ENCODE measurements around the gene ACP5. TPM values are rescaled to one million over a fixed set of nuclear protein-coding genes. Genes with fewer than 3 reads are reported as not detected.
"Not testable (repeated sequence)": the region's sequence is repeated elsewhere in the genome, so short reads cannot be mapped to it uniquely, and the experiment has no call there.

ACP5 gene
- 10 to 100 TPM; 20.3 to 30.0 TPM for total RNA-seq

DNA sequence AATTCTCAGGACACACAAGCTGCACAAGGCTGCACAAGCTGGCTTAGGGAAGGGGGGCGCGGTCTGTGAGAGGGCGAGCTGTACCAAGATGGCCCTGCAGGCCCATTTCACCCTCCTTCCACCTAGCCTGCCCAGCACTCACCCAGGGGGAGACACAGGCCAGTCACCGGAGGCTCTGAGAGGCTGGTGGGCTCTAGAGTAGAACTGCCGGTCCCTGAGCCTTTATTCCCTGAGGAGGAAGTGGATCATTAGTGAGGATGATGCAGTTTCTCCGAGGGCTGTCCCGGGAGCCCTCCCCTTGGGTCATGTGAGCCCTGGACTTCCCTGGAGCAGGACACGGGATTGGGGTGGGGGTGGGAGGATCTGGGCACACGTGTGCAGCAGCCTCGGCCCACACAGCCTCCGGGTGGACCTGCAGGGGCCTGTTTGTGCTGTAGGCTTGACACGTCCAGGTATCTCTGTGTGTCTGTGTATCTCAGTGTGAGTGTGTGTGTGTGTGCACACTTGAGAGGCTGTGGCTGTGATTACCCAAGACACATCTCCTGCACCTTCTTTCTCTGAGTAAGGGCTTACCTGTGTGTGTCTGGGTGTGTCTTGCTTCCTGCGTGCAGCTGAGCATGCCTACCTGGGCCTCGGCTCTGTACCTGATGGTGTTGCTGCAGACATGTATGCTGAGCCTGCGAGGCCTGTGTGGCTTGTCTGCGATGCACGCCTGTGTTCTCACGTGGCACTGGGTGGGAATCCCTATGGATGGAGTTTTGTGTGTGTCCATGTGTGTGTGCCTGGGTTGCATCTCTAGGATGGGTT, at the start of gene ACP5:
Gene ACP5, minus strand, starts transcription at position 195 of the 807 bp plus-strand sequence. CDS start 328 bp downstream, outside the sequence.
- Mint-ChIP-seq H3K9me3 (no peaks in the 10 kb centered on the region), H3K27ac (peak within 1 kb of the TSS in 1 of 2 donors; percentile 32), H3K36me3 (no peaks in the 10 kb centered on the region)
- DNase-seq (ENCODE audit: low spot score in 2 of 2) = peak in 1 of 2 donors; percentile 14
- ATAC-seq = no peak

DNA sequence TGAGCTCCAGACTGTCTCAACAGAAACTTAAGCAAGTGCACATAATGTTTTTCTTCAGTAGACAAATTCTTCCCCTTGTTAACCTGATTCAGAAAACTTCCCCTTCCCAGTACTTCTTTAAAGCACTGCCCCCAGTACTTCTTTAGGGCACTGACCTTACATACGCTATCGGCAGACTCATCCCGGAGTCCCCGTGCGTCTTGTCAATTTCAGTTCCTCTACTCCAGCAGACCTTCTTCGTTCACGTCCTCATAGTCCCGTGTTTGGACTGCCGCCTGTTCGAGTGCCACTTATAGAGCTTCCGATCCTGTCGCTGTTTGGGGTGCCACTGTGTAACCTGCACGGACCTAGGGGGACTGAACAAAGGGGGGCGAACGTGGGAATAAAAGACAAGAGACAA, 48.8 kb upstream of the ACP5 start:
- DNase-seq (ENCODE audit: low spot score in 2 of 2) (no peak), ATAC-seq (no peak)
- H3K36me3 Mint-ChIP-seq = peaks cover 2 to 13% of the 10 kb centered on the region in 2 donors
- H3K27ac Mint-ChIP-seq = no peak overlapping the region
- H3K9me3 Mint-ChIP-seq = peaks cover 0 to 10% of the 10 kb centered on the region in 2 donors

- ATAC-seq (peak; percentile 58 to 72), DNase-seq (ENCODE audit: low spot score in 2 of 2) (no peak)
- Mint-ChIP-seq H3K27ac (peak overlapping the region in 1 of 2 donors; percentile 1), H3K9me3 (peaks cover 0 to 9% of the 10 kb centered on the region in 2 donors), H3K36me3 (peaks cover 11 to 30% of the 10 kb centered on the region in 2 donors)
These were observed 46.6 kb upstream of the ACP5 start for GRCh38 chr19:11624069-11624463.

GRCh38 chr19:11622401-11622800, 45.0 kb upstream of the ACP5 start:
- H3K27ac Mint-ChIP-seq; DNase-seq (ENCODE audit: low spot score in 2 of 2); ATAC-seq: not testable (repeated sequence)
- Mint-ChIP-seq H3K36me3 (peaks cover 24 to 47% of the 10 kb centered on the region in 2 donors), H3K9me3 (peaks cover 10 to 18% of the 10 kb centered on the region in 2 donors)

GRCh38 chr19:11620553-11620952, 43.1 kb upstream of the ACP5 start:
- ATAC-seq (no peak), DNase-seq (ENCODE audit: low spot score in 2 of 2) (no peak)
- peaks cover 37 to 60% of the 10 kb centered on the region in 2 donors for H3K36me3 Mint-ChIP-seq
- no peak overlapping the region for H3K27ac Mint-ChIP-seq
- H3K9me3 Mint-ChIP-seq = peaks cover 19 to 26% of the 10 kb centered on the region in 2 donors

DNA sequence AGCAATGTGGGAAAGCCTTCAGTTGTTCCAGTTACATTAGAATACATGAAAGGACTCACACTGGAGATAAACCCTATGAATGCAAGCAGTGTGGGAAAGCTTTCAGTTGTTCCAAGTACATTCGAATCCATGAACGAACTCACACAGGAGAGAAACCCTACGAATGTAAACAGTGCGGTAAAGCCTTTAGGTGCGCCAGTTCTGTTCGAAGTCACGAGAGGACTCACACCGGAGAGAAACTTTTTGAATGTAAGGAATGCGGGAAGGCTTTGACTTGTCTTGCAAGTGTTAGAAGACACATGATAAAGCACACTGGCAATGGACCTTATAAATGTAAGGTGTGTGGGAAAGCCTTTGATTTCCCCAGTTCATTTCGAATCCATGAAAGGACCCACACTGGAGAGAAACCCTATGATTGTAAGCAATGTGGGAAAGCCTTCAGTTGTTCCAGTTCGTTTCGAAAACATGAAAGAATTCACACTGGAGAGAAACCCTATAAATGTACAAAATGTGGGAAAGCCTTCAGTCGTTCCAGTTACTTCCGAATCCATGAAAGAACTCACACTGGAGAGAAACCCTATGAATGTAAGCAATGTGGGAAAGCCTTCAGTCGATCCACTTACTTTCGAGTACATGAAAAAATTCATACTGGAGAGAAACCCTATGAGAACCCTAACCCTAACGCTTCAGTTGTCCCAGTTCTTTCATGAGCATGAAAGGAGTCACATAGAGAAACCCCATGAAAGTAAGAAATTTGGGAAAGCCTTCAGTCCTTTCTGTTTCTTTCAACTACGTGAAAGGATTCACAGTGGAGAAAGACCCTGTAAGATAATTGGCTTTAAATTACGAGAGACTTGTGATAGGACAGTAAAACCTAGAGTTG, 40.0 kb upstream of the ACP5 start:
- ATAC-seq (no peak), DNase-seq (ENCODE audit: low spot score in 2 of 2) (no peak)
- peaks cover 43 to 83% of the 10 kb centered on the region in 2 donors for H3K36me3 Mint-ChIP-seq
- H3K9me3 Mint-ChIP-seq = peaks cover 22 to 26% of the 10 kb centered on the region in 2 donors
- no peak overlapping the region for H3K27ac Mint-ChIP-seq

DNA sequence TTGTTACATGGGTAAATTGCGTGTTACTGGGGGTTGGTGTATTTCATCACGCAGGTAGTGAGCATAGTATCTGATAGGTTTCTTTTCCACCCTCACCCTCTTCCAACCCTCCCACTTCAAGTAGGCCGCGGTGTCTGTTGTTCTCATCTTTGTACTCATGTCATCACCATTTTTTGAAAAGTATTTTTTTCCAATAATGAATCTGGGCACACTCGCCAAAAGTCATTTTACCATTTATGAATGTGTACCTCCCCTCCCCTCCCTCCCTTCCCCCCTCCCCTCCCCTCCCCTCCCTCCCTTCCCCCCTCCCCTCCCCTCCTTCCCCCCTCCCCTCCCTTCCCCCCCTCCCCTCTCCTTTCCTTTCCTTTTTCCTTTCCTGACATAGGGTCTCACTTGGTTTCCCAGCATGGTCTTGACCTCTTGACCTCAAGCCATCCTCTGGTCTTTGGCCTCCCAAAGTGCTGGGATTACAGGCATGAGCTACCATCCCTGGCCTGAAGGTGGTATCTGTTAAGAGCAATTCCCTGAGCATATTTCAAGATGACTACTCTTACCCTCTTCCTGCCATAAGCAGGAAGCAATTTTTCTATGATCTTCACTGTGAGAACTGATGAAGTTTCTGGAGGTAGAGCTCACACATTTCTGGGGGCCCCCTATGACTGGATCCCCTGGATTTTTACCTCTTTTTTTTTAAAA, 35.5 kb upstream of the ACP5 start:
- peak in 1 of 2 donors; percentile 54 for ATAC-seq
- Mint-ChIP-seq H3K36me3 (peaks cover 25 to 44% of the 10 kb centered on the region in 2 donors), H3K27ac (peak overlapping the region in 1 of 2 donors; percentile 50), H3K9me3 (peaks cover 17% of the 10 kb centered on the region in 2 donors)
- DNase-seq (ENCODE audit: low spot score in 2 of 2) = no peak

- H3K36me3 Mint-ChIP-seq = peaks cover 20 to 44% of the 10 kb centered on the region in 2 donors
- peaks cover 5 to 14% of the 10 kb centered on the region in 2 donors for H3K9me3 Mint-ChIP-seq
- H3K27ac Mint-ChIP-seq = no peak overlapping the region
- DNase-seq (ENCODE audit: low spot score in 2 of 2) = no peak
- ATAC-seq = no peak
These were observed 34.3 kb upstream of the ACP5 start for GRCh38 chr19:11611730-11612129.

GRCh38 chr19:11606484-11606883, 29.0 kb upstream of the ACP5 start:
- DNase-seq (ENCODE audit: low spot score in 2 of 2) (no peak), ATAC-seq (no peak)
- Mint-ChIP-seq H3K36me3 (peaks cover 31 to 53% of the 10 kb centered on the region in 2 donors), H3K27ac (no peak overlapping the region), H3K9me3 (peaks cover 11 to 34% of the 10 kb centered on the region in 2 donors)

GRCh38 chr19:11599704-11600103, 22.3 kb upstream of the ACP5 start:
- peaks cover 10 to 24% of the 10 kb centered on the region in 2 donors for H3K36me3 Mint-ChIP-seq
- not testable (repeated sequence) for DNase-seq (ENCODE audit: low spot score in 2 of 2); ATAC-seq
- H3K27ac Mint-ChIP-seq = peak overlapping the region in 1 of 2 donors; percentile 22
- H3K9me3 Mint-ChIP-seq = peaks cover 4 to 16% of the 10 kb centered on the region in 2 donors

DNA sequence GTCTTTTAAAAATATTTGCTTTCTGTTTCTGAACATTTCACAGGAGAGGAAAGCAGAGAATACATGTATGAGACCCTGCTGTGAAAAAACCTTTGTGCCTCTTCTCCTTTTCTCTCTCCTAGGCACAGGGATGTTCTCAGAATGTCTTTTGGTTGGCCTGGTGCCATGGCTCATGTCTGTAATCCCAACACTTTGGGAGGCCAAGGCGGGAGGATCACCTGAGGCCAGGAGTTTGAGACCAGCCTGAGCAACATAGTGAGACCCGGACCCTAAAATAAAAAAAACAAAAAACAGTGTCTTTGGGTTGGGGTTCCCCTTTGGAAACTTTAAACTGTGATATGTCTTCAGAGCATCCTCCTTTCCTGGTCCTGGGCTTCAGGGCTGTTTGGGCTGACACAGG, 21.3 kb upstream of the ACP5 start:
- H3K27ac Mint-ChIP-seq = peak overlapping the region in 1 of 2 donors; percentile 22
- DNase-seq (ENCODE audit: low spot score in 2 of 2) (no peak), ATAC-seq (no peak)
- H3K36me3 Mint-ChIP-seq = peaks cover 5 to 19% of the 10 kb centered on the region in 2 donors
- peaks cover 0 to 13% of the 10 kb centered on the region in 2 donors for H3K9me3 Mint-ChIP-seq

GRCh38 chr19:11598103-11598483, 20.6 kb upstream of the ACP5 start:
- H3K36me3 Mint-ChIP-seq = peaks cover 5 to 17% of the 10 kb centered on the region in 2 donors
- no peak for DNase-seq (ENCODE audit: low spot score in 2 of 2)
- ATAC-seq = no peak
- peaks cover 0 to 12% of the 10 kb centered on the region in 2 donors for H3K9me3 Mint-ChIP-seq
- peak overlapping the region; percentile 90 to 92 for H3K27ac Mint-ChIP-seq

GRCh38 chr19:11597202-11598102, 20.0 kb upstream of the ACP5 start, which contains the start of gene ZNF627:
Gene ZNF627 (plus strand): TSS chr19:11597483. CDS start chr19:11597628, 145 bp downstream.
- peak; percentile 99 to 100 for ATAC-seq
- Mint-ChIP-seq H3K27ac (peak within 1 kb of the TSS; percentile 90 to 92), H3K36me3 (peaks cover 0 to 10% of the 10 kb centered on the region in 2 donors), H3K9me3 (peaks cover 0 to 6% of the 10 kb centered on the region in 2 donors)
- peak; percentile 97 for DNase-seq (ENCODE audit: low spot score in 2 of 2)

- peak overlapping the region in 1 of 2 donors; percentile 90 for H3K27ac Mint-ChIP-seq
- DNase-seq (ENCODE audit: low spot score in 2 of 2) (no peak), ATAC-seq (no peak)
- H3K36me3 Mint-ChIP-seq = peaks cover 0 to 4% of the 10 kb centered on the region in 2 donors
- H3K9me3 Mint-ChIP-seq = no peaks in the 10 kb centered on the region
These were observed 18.7 kb upstream of the ACP5 start for GRCh38 chr19:11596156-11596555.

DNA sequence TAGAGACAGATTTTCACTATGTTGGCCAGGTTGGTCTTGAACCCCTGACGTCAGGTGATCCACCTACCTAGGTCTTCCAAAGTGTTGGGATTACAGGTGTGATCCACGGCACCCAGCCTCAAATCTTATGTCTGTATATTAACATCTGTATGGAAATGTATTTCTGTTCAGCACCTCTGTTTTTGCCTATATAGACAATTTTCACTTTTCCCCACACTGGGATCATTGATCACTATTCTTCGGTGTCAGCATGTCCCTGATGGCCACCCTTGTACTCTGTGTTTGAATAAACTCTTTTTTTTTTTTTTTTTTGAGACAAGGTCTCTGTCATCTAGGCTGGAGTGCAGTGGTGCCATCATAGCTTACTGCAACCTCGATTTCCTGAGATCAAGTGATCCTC, 16.6 kb upstream of the ACP5 start:
- Mint-ChIP-seq H3K9me3 (no peaks in the 10 kb centered on the region), H3K36me3 (peaks cover 0 to 4% of the 10 kb centered on the region in 2 donors)
- ATAC-seq = no peak

More for the DNA sequence above, 16.6 kb upstream of the ACP5 start:
- DNase-seq (ENCODE audit: low spot score in 2 of 2) = no peak
- no peak overlapping the region for H3K27ac Mint-ChIP-seq
